ENCODE data around the gene MTA3.

MTA3 gene

GRCh38 chr2:42742740-42743658, 174.6 kb downstream of the MTA3 start:
- DNase-seq: no peak

DNA sequence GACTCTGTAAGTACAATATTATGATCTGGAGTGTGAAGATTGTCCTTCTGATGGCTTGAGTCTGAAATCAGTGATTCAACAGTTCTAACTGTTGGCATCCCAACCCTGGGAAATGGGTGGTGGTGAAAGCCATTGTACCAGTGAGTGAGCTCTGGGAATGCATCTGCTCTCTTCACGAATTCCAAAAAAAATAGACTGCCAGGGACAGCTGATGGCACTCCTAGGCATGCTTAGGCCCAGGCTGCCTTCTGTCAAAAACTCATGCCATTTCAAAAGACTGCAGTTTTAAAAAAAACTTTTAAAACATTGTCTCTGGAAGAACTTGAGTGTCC, 175.2 kb downstream of the MTA3 start:
- no peak for DNase-seq

GRCh38 chr2:42744545-42745082, 176.2 kb downstream of the MTA3 start:
- DNase-seq: no peak

GRCh38 chr2:42747422-42747821, 179.0 kb downstream of the MTA3 start:
- no peak for DNase-seq

DNA sequence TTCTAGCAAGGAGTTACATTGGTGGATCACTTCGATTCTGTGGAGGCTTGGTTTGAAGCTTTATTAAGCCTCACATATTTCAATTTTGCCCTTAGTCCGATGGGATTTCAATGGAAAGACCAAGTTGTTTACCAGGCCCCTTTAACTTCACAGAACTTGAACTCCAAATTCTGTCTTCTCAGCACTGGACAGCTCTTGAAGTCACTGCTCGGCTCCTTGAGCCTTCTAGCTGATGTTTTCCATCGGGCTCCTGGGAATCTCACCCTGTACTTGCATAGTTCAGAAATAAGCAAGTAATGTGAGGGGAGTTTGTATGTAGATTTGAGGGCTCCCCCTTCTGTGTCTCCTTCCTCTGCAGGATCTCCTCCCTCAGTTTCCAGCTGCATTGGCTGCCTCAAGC, 180.4 kb downstream of the MTA3 start:
- no peak for DNase-seq

- DNase-seq: peak; percentile 95
These were observed 183.9 kb downstream of the MTA3 start for GRCh38 chr2:42752314-42752713.

GRCh38 chr2:42752816-42753813, 184.7 kb downstream of the MTA3 start:
- peak; percentile 73 for DNase-seq

DNA sequence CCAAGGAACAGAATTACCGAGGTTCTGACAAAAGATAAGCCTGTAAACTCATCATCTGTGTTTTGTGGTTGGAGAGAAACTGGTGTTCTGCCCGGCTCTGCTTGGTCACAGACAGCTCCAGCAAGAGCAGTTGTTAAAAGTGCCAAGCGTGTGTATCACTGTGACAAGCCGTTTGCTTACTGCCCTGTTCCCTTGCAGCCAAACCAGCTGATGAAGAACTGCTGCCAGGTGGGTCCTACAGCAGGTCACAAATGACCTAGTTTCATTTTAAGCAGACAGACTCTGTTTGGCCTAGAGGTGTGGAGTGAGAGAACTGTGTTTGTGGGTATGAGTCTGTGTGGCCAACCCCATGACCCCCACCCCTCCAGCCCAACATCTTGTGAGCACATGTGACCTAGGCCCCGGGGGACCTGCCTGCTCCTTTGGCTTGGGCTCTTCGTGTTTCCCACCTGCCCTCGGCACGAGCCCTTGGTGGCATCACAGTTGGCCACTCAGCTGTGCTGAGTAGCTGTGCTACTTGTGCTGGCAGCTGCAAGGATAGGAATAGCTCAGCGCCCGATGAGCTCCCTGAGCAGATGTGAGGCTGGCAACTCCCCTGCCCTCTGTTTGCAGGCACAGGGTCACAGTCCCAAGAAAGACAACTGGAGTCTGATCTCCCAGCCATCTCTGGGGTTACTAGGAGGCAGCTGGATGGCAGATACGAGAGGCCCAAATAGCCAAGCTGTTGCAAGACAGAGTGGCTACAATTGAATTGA, 185.8 kb downstream of the MTA3 start:
- DNase-seq: peak; percentile 73

DNA sequence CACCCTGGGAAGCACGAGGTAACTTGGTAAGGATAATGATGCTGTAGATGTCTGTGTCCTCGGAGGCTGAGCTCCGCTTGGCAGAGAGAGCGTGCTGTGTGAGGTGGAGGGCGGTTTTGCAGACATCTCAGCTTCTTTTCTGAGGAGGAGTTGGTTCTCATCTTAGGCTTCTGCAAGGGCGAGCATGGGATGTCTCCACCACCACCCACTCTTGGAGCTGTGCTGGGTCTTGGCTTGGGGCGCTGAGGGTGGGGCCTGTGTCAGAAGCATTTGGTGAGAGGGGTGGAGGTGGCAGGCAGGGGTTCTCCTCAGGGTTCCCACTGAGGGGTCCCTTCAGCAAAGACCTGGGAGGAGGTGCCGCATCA, 186.3 kb downstream of the MTA3 start:
- no peak for DNase-seq

DNA sequence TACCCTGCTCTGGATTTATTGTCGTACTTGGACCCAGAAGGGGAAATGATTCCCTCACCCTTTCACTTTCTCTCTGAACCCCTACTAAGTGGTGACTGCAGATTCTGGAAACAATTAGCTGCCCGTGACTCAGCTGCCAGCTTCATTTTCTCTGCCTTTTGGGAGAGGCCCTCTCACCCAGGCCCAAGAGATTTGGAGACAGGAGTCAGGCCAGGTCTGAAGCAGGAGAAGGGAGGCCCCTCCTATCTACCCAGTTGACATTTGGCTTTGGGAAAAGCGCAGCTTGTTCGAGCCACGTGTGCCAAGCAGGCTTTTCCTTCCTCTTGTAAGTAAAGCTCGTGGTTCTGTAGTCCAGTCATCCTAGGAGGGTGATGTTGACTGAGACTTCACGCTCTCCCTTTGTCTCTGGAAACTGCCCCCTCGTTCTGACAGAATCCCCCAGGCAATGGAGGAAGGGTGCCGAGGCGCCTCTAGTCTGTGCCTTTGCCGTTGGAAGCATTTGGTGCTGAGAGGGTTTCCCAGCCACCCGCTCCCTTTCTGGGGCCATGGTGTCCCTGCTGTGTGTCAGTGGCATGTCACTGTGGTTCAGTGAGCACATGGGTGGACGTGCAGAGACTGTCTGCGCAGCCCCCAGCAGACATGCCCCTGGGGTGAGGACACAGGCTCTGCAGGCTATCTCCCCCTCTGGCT, 186.9 kb downstream of the MTA3 start:
- peak; percentile 18 for DNase-seq

- no peak for DNase-seq
These were observed 187.8 kb downstream of the MTA3 start for GRCh38 chr2:42756150-42756775.

GRCh38 chr2:42756966-42757513, 188.6 kb downstream of the MTA3 start:
- DNase-seq: no peak

GRCh38 chr2:42757981-42758740, 189.7 kb downstream of the MTA3 start:
- DNase-seq: no peak

- no peak for DNase-seq
These were observed 190.3 kb downstream of the MTA3 start for GRCh38 chr2:42758751-42759150.

DNA sequence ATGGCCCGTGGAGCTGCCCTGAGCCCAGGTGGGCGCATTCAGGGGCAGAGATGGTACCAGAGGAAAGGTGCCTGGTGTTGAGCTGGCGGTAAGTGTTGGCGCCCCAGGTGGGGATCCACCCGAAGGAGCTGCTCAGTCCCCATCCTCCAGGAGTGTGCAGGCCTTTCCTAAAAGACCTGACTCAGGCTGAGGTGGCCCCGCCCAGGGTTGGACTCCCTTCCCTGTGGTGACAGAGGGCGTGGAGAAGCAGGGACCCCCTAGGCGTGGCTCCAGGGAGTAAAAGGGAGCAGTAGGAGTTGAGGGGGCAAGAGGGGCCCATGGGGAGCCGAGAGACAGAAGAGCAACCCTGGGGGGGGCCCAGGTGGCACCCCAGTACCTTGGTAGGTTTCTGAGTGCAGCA, 193.1 kb downstream of the MTA3 start:
- DNase-seq: no peak

DNA sequence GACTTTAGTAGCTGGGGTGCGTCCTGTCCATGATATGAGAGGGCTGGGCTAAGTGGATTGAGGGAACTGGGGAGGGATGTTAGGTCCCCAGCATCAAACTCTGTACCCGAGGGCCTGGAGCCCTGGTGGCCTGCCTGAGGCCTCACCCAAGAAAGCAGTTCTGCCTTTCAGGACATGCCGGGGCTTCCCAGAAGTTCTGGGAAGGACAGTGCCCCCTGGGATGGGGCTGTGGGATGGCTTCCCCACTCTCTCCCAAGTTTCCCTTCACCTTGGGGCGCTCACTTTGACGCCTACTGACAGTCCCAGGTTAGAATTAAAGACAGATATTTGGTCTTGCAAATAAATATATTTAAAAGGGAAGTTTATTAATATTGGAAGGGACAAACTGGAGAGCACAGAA, 193.7 kb downstream of the MTA3 start:
- no peak for DNase-seq

DNA sequence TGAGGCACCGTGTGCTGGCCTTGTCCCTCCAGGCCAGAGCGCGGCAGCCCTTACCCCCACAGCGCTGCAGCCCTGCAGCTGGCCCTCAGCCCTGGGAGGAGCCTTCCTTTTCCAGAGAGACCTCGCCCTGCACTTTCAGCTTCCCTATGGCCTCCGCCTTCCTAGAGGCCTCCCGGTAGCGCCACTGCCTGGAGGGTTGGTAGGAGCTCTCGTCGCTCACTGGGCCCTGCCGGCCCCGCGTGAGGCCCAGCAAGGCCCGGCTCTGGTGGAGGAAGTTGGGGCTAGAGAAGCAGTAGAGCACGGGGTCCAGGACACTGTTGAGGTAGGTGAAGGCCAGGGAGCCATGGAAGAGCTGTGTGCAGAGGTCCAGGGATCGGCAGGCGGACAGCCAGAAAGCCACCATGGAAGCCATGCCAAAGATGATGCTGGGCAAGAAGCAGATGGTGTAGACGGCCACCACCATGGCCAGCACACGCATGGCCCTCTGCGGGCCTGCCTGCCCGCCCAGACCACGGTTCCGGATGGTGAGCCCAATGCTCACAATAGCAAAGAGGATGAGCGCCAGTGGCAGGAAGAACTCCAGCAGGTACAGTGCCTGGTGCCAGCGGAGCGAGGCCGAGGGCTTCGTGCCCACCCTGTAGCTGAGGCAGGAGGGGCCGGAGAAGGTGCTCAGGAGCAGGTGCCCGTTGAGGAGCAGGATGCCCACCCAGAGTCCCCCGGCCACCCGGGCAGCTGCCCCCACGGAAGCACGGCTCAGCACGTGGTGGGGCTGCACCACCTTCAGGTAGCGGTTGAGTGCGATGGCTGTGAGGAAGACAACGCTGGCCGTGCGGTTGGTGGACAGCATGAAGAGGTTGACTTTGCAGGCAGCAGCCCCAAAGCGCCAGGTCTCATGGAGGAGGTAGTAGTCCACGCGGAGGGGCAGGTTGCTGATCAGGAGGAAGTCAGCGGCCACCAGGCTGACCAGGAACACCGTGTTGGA, 194.7 kb downstream of the MTA3 start:
- no peak for DNase-seq

GRCh38 chr2:42764096-42764495, 195.7 kb downstream of the MTA3 start, which contains the start of gene OXER1:
Gene OXER1 (minus strand): TSS chr2:42764135. CDS start chr2:42764062, 73 bp downstream.
- peak; percentile 88 for DNase-seq

DNA sequence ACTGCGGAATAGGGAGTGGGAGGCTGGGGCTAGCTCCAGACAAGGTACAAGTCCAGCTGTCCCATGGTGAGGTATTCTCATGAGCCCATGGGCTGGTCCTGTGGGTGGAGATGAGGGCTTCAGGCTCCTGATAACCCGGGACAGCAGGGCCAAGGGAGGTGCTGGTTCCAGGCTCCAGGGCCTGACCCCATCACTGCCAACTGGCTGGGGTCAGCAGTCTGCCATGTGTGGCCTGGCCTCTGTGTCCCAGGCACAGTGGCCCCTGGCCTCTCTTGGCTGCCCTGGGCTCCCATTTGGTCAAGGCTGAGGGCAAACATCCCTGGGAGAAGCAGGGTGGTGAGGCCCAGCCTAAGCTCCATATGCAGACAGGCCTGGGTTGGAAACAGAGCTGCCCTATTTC, 196.5 kb downstream of the MTA3 start:
- no peak for DNase-seq

All from hematopoietic multipotent progenitor cell treated with erythropoietin and hydrocortisone succinate and interleukin-3 and kit ligand, for 4 days (in vitro differentiated cells).